Measurements from ENCODE around the gene NFASC. TPM values are rescaled to one million over a fixed set of nuclear protein-coding genes. Genes with fewer than 3 reads are reported as not detected.

Gene NFASC
- total RNA-seq, 1 experiment from 2014 or later, result 20.1 TPM

- Mint-ChIP-seq H3K4me3 (no peak overlapping the region), H3K27ac (no peak overlapping the region), H3K4me1 (0 out of 2 replicates have a peak, but pooled peaks cover 2% of the 10 kb centered on the region), H3K36me3 (no peaks in the 10 kb centered on the region), H3K27me3 (ENCODE audit: low read depth) (no peaks in the 10 kb centered on the region), H3K9me3 (no peaks in the 10 kb centered on the region)
- ChIA-PET CTCF (interaction anchor here (0.7 to 12.0 kb wide), 4 partner anchors 10 to 243 kb away, joined by 3 to 109 read pairs (median 17); no protein-coding TSS in a partner anchor), POLR2A (no interaction called here)
- DNase-seq (ENCODE audit: low spot score), result no peak
- no peak for ATAC-seq
- TF ChIP-seq SMAD4 (CRISPR knock-in tag; IDR thresholded peaks at IDR 0.05), result no peak
- TF ChIP-seq E2F4 (CRISPR knock-in tag; IDR thresholded peaks at IDR 0.05; ENCODE audit: borderline replicate concordance, low read depth), result no peak
- TF ChIP-seq, protein P1, sequence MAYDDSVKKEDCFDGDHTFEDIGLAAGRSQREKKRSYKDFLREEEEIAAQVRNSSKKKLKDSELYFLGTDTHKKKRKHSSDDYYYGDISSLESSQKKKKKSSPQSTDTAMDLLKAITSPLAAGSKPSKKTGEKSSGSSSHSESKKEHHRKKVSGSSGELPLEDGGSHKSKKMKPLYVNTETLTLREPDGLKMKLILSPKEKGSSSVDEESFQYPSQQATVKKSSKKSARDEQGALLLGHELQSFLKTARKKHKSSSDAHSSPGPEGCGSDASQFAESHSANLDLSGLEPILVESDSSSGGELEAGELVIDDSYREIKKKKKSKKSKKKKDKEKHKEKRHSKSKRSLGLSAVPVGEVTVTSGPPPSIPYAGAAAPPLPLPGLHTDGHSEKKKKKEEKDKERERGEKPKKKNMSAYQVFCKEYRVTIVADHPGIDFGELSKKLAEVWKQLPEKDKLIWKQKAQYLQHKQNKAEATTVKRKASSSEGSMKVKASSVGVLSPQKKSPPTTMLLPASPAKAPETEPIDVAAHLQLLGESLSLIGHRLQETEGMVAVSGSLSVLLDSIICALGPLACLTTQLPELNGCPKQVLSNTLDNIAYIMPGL (CRISPR knock-in tag; IDR thresholded peaks at IDR 0.05), result no peak
- TF ChIP-seq USF2 (CRISPR knock-in tag; IDR thresholded peaks at IDR 0.05), result no peak
These were observed 201.1 kb downstream of the NFASC start for GRCh38 chr1:205071801-205072200.

DNA sequence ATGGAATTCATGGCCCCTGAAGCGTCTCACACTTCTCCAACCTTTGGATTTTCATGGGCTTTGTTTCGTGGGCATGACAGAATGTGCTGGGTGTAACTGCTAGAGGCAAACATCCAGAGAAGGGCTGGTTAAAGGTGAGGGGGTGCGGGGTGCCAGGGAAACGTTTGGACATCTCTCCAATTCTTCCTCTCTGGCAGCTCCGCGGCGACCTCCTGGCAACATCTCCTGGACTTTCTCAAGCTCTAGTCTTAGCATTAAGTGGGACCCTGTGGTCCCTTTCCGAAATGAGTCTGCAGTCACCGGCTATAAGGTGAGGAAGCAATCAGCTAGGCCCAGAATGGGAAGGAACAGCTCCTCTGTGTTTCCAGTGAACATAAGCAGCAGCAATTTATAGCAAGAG, 201.6 kb downstream of the NFASC start:
- DNase-seq (ENCODE audit: low spot score), result no peak
- no peak for ATAC-seq
- POLR2A ChIA-PET, result no interaction called here
- Mint-ChIP-seq H3K27me3 (ENCODE audit: low read depth) (no peaks in the 10 kb centered on the region), H3K4me1 (0 out of 2 replicates have a peak, but pooled peaks cover 2% of the 10 kb centered on the region), H3K36me3 (no peaks in the 10 kb centered on the region), H3K27ac (no peak overlapping the region), H3K9me3 (no peaks in the 10 kb centered on the region), H3K4me3 (no peak overlapping the region)
- TF ChIP-seq ZNF396 (CRISPR knock-in tag; IDR thresholded peaks at IDR 0.05; ENCODE audit: borderline replicate concordance) (no peak), JAZF1 (CRISPR knock-in tag; IDR thresholded peaks at IDR 0.05) (no peak), TEAD1 (CRISPR knock-in tag; IDR thresholded peaks at IDR 0.05) (no peak), ZNF138 (CRISPR knock-in tag; conservative IDR thresholded peaks at IDR 0.05) (no peak), NFATC4 (CRISPR knock-in tag; IDR thresholded peaks at IDR 0.05) (no peak), RELA (CRISPR knock-in tag; IDR thresholded peaks at IDR 0.05; ENCODE audit: borderline replicate concordance) (no peak), USF2 (CRISPR knock-in tag; IDR thresholded peaks at IDR 0.05) (no peak), ZNF232 (CRISPR knock-in tag; IDR thresholded peaks at IDR 0.05) (no peak), HMGA2 (CRISPR knock-in tag; IDR thresholded peaks at IDR 0.05) (no peak), CREM (CRISPR knock-in tag; IDR thresholded peaks at IDR 0.05) (no peak), SMAD4 (CRISPR knock-in tag; IDR thresholded peaks at IDR 0.05) (no peak)
- CTCF ChIA-PET, result interaction anchor here (0.7 to 12.0 kb wide), 3 partner anchors 10 to 244 kb away, joined by 3 to 109 read pairs (median 23); no protein-coding TSS in a partner anchor

Other genes starting within 250 kb of the NFASC start
- gene LRRN2, start 185.1 kb upstream of the NFASC start, total RNA-seq (2021), result 3.2 to 5.3 TPM (median 3.4 TPM) in 3 replicates
- 0.89 to 1.3 TPM (median 1.2 TPM) in 3 replicates for gene CNTN2, start 172.3 kb downstream of the NFASC start, total RNA-seq (2021)
- 5.7 to 7.5 TPM (median 5.7 TPM) in 3 replicates for gene TMEM81, start 213.6 kb downstream of the NFASC start, total RNA-seq (2021)

All from WTC11 (cell line).